Measurements from ENCODE around the gene BABAM2.

Gene BABAM2

GRCh38 chr2:28280619-28281018, 390.1 kb downstream of the BABAM2 start:
- H3K4me3 ChIP-seq (ENCODE audit: low read depth in 1 of 2, low read length in 2 of 2) = no peak overlapping the region
- no peaks in the 10 kb centered on the region for H3K36me3 ChIP-seq (ENCODE audit: insufficient read depth, low read length)
- no peak overlapping the region for H2AFZ ChIP-seq (ENCODE audit: low read depth, low read length)
- H3K27me3 ChIP-seq (ENCODE audit: insufficient read depth, low read length, poor library complexity) = no peaks in the 10 kb centered on the region
- no peaks in the 10 kb centered on the region for H3K4me1 ChIP-seq (ENCODE audit: insufficient read depth, low read length)
- H3K9me3 ChIP-seq (ENCODE audit: insufficient read depth, low read length, severe bottlenecking) = no peaks in the 10 kb centered on the region
- no peak for ATAC-seq (ENCODE audit: insufficient read depth, low read depth)
- no peak overlapping the region for H3K27ac ChIP-seq (ENCODE audit: low read length)
- TF ChIP-seq EZH2 (IDR thresholded peaks at IDR 0.05; ENCODE audit: borderline replicate concordance, low read depth, low read length, severe bottlenecking) = no peak
- no peak overlapping the region for H3K9ac ChIP-seq (ENCODE audit: low read depth, low read length)
- H3K4me2 ChIP-seq (ENCODE audit: insufficient read depth, low read length) = no peak overlapping the region
- H4K20me1 ChIP-seq (ENCODE audit: insufficient read depth, low read length) = no peaks in the 10 kb centered on the region
- no peaks in the 10 kb centered on the region for H3K79me2 ChIP-seq (ENCODE audit: insufficient read depth, low read length)
- DNase-seq = no peak

DNA sequence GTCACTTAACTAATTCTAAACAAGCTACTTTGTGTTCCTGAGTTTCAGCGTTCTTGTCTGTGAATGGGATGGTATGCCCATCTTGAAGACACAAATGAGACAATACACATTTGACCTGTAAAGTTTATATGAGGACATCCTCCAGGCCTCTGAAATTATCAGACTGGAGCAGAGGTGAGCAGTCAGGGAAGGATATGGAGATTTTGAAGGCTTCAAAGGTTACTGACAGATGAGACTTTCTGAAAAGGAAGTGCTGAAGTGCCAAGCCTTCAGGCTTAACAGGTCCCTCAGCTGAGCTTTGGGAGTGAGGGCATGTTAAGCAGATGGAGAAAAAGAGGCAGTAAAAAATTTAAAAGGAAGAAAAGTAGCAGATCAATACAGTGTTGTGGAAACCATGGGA, 391.2 kb downstream of the BABAM2 start:
- H3K79me2 ChIP-seq (ENCODE audit: insufficient read depth, low read length) = no peaks in the 10 kb centered on the region
- no peak for TF ChIP-seq CTCF (IDR thresholded peaks at IDR 0.05; ENCODE audit: borderline replicate concordance, extremely low read depth, low read length, poor library complexity, severe bottlenecking)
- no peak for TF ChIP-seq EZH2 (IDR thresholded peaks at IDR 0.05; ENCODE audit: borderline replicate concordance, low read depth, low read length, severe bottlenecking)
- no peaks in the 10 kb centered on the region for H3K36me3 ChIP-seq (ENCODE audit: insufficient read depth, low read length)
- no peaks in the 10 kb centered on the region for H3K27me3 ChIP-seq (ENCODE audit: insufficient read depth, low read length, poor library complexity)
- H3K9ac ChIP-seq (ENCODE audit: low read depth, low read length) = no peak overlapping the region
- H3K4me2 ChIP-seq (ENCODE audit: insufficient read depth, low read length) = no peak overlapping the region
- no peak overlapping the region for H3K27ac ChIP-seq (ENCODE audit: low read length)
- no peaks in the 10 kb centered on the region for H3K4me1 ChIP-seq (ENCODE audit: insufficient read depth, low read length)
- no peak overlapping the region for H3K4me3 ChIP-seq (ENCODE audit: low read depth in 1 of 2, low read length in 2 of 2)
- H4K20me1 ChIP-seq (ENCODE audit: insufficient read depth, low read length) = no peaks in the 10 kb centered on the region
- no peak for ATAC-seq (ENCODE audit: insufficient read depth, low read depth)
- DNase-seq = no peak
- H2AFZ ChIP-seq (ENCODE audit: low read depth, low read length) = no peak overlapping the region
- H3K9me3 ChIP-seq (ENCODE audit: insufficient read depth, low read length, severe bottlenecking) = no peaks in the 10 kb centered on the region

DNA sequence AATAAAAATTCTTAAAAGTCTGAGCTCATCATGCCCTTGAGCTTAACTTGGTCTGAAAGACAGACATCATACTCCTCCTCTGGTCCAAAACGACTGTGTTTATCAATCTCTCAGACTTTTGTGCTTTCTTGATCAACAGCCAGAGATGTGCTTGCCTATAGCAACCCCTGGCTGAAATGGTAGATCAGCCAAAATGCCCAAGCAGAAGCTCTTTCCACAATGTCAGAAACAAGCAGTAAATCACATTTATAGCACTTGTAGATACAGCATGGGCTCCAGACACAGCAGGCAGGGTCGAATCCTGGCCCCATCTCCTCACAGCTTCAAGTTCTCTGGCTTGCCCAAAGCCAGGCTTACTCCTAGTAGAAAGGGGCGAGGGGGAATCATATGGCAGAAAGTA, 391.7 kb downstream of the BABAM2 start:
- Histone ChIP-seq H3K79me2 (ENCODE audit: insufficient read depth, low read length) (no peaks in the 10 kb centered on the region), H3K27ac (ENCODE audit: low read length) (no peak overlapping the region), H3K9me3 (ENCODE audit: insufficient read depth, low read length, severe bottlenecking) (no peaks in the 10 kb centered on the region), H3K4me2 (ENCODE audit: insufficient read depth, low read length) (no peak overlapping the region), H3K4me3 (ENCODE audit: low read depth in 1 of 2, low read length in 2 of 2) (no peak overlapping the region), H4K20me1 (ENCODE audit: insufficient read depth, low read length) (no peaks in the 10 kb centered on the region), H2AFZ (ENCODE audit: low read depth, low read length) (no peak overlapping the region), H3K36me3 (ENCODE audit: insufficient read depth, low read length) (no peaks in the 10 kb centered on the region), H3K27me3 (ENCODE audit: insufficient read depth, low read length, poor library complexity) (no peaks in the 10 kb centered on the region), H3K4me1 (ENCODE audit: insufficient read depth, low read length) (no peaks in the 10 kb centered on the region), H3K9ac (ENCODE audit: low read depth, low read length) (no peak overlapping the region)
- no peak for DNase-seq
- no peak for ATAC-seq (ENCODE audit: insufficient read depth, low read depth)
- TF ChIP-seq CTCF (IDR thresholded peaks at IDR 0.05; ENCODE audit: borderline replicate concordance, extremely low read depth, low read length, poor library complexity, severe bottlenecking) (no peak), EZH2 (IDR thresholded peaks at IDR 0.05; ENCODE audit: borderline replicate concordance, low read depth, low read length, severe bottlenecking) (no peak)

DNA sequence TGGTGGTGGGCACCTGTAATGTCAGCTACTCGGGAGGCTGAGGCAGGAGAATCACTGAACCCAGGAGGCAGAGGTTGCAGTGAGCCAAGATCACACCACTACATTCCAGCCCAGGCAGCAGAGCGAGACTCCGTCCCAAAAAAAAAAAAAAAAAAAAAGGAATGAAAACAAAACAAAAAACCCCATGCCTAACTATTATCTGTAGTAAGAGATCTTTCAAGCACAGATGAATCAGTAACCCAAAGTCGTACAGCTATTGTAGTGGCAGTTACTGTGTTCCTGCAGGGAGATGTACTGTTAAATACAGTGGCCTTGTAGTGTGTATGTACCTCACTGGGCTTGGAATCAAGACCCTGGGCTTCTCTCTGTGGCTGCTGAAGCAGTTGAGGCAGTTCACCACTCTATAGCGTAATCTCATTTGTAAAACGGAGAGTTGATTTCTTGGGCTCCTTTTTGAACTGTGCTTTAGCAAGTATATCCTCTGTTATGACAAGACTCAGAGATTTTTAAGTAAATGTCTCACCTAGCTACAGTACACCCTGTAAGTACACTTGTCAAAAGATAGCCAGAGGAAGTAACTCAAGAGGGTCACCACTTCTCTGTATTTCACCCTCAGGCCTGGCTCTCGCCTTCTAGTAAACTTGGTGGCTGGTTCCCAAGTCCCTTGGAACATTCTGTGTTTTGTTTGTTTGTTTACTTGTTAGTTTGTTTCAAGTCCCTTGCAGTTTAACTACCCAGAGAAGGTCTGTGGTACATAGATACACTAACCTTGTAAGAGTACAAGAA, 392.5 kb downstream of the BABAM2 start:
- Histone ChIP-seq H3K79me2 (ENCODE audit: insufficient read depth, low read length) (no peaks in the 10 kb centered on the region), H3K4me1 (ENCODE audit: insufficient read depth, low read length) (no peaks in the 10 kb centered on the region), H3K27me3 (ENCODE audit: insufficient read depth, low read length, poor library complexity) (no peaks in the 10 kb centered on the region), H3K9ac (ENCODE audit: low read depth, low read length) (no peak overlapping the region), H2AFZ (ENCODE audit: low read depth, low read length) (no peak overlapping the region), H4K20me1 (ENCODE audit: insufficient read depth, low read length) (no peaks in the 10 kb centered on the region), H3K4me2 (ENCODE audit: insufficient read depth, low read length) (no peak overlapping the region), H3K36me3 (ENCODE audit: insufficient read depth, low read length) (no peaks in the 10 kb centered on the region), H3K27ac (ENCODE audit: low read length) (no peak overlapping the region), H3K4me3 (ENCODE audit: low read depth in 1 of 2, low read length in 2 of 2) (no peak overlapping the region), H3K9me3 (ENCODE audit: insufficient read depth, low read length, severe bottlenecking) (no peaks in the 10 kb centered on the region)
- DNase-seq = no peak
- no peak for ATAC-seq (ENCODE audit: insufficient read depth, low read depth)
- TF ChIP-seq CTCF (IDR thresholded peaks at IDR 0.05; ENCODE audit: borderline replicate concordance, extremely low read depth, low read length, poor library complexity, severe bottlenecking) = no peak
- TF ChIP-seq EZH2 (IDR thresholded peaks at IDR 0.05; ENCODE audit: borderline replicate concordance, low read depth, low read length, severe bottlenecking) = no peak

Measured in DND-41 (cell line).